Astrocyte (in vitro differentiated cells and primary cell): ENCODE results near the gene TXLNG.

ENCODE experiments used
- CTCF ChIP-seq: IDR thresholded peaks from 2 replicates; pipeline ENCODE4 v1.5.1; 2011; ENCODE audit warnings: low read depth, mild to moderate bottlenecking, inconsistent platforms, low read length, moderate library complexity; ENCODE audit not compliant: insufficient read depth
- EZH2 ChIP-seq: IDR thresholded peaks from 2 replicates; pipeline ENCODE4 v1.6.1; 2012; ENCODE audit warnings: mild to moderate bottlenecking, low read length, inconsistent platforms; ENCODE audit not compliant: insufficient read depth

- TF ChIP-seq CTCF (no peak), EZH2 (no peak)
Measured at GRCh38 chrX:16843208-16843909, 57.1 kb downstream of the TXLNG start.
